ENCODE results near the gene MXD3.

DNA sequence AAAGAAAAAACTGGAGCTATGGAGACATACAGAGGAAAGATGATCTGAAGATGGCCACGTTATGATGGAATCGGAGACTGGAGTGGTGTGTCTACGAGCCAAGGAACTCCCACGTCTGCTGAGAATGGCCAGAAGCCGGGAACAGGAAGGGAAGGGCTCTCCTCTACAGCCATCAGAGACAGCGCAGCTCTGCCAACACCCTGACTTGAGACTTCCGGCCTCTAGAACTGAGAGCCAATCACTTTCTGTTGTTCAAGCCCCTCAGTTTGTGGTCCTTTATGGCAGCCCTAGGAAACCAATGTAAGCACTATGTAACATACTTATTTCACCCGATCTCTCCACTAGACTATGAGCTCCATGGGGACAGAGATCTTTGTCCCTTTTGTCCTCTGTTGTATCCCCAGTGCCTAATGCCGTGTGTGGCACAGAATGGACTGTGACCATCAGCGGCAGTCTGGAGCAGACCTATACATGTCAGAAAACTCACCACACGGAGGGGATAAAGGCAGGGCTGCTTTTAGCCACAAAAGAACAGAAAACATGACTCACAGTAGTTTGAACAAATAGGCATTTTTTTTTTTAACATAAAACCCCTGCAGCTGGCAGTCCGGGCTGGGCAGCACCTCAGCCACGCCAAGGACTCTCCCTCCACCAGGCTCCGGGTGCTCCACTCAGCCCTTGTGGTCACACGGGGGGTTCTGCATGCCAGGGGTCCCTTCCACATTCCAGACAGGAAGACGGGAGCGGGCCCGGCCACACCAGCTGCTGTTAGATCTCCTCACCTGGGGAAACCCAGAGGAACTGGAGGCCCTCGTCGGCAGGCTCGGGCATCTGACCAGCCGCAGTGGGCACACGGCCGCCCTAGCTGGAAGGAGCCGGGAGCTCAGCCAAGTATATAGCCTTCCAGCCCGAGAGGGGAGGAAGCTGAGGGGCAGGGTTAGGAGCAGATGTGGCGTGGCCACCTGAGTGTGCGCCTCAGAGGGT lies 16.1 kb upstream of the MXD3 start:
- no peak for TF ChIP-seq JUNB (IDR thresholded peaks at IDR 0.05; ENCODE audit: unreplicated experiment)
- no peak for TF ChIP-seq EZH2 (IDR thresholded peaks at IDR 0.05; ENCODE audit: low read depth, unreplicated experiment)

All from GM23338 (cell line).